AG10803 (cell line): ENCODE results near the gene TMEM229A.

Experiments
- DNase-seq: peaks from one replicate; pipeline ENCODE4 v3.0.0; 2010; ENCODE audit warnings: low read depth
- H3K4me3 ChIP-seq: 2 replicates; pipeline ENCODE4 v1.5.1; 2011; ENCODE audit warnings: mild to moderate bottlenecking, low read length, control low read depth
- TF ChIP-seq, protein P1 (sequence below): conservative IDR thresholded peaks from 2 replicates; pipeline ENCODE4 v1.5.1; 2011; ENCODE audit warnings: mild to moderate bottlenecking, low read length, control low read depth, inconsistent platforms

Gene TMEM229A

DNA sequence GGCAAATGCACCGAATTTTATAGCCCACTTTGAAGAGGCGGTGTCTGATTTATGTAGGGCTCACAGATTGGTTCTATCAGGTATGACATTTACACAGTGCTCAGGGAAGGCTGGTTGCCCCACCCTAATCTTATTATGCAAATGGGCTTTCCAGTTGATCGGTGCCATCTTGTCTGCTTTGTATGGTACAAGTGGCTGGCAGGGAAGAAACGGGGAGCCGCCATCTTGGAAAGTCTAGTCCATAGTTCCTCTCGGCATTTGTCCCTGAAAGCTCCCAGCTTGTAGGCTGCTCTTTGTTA is 36.6 kb downstream of the TMEM229A start:
- no peak overlapping the region for H3K4me3 ChIP-seq
- no peak for DNase-seq
- TF ChIP-seq, protein P1, sequence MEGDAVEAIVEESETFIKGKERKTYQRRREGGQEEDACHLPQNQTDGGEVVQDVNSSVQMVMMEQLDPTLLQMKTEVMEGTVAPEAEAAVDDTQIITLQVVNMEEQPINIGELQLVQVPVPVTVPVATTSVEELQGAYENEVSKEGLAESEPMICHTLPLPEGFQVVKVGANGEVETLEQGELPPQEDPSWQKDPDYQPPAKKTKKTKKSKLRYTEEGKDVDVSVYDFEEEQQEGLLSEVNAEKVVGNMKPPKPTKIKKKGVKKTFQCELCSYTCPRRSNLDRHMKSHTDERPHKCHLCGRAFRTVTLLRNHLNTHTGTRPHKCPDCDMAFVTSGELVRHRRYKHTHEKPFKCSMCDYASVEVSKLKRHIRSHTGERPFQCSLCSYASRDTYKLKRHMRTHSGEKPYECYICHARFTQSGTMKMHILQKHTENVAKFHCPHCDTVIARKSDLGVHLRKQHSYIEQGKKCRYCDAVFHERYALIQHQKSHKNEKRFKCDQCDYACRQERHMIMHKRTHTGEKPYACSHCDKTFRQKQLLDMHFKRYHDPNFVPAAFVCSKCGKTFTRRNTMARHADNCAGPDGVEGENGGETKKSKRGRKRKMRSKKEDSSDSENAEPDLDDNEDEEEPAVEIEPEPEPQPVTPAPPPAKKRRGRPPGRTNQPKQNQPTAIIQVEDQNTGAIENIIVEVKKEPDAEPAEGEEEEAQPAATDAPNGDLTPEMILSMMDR: no peak

DNA sequence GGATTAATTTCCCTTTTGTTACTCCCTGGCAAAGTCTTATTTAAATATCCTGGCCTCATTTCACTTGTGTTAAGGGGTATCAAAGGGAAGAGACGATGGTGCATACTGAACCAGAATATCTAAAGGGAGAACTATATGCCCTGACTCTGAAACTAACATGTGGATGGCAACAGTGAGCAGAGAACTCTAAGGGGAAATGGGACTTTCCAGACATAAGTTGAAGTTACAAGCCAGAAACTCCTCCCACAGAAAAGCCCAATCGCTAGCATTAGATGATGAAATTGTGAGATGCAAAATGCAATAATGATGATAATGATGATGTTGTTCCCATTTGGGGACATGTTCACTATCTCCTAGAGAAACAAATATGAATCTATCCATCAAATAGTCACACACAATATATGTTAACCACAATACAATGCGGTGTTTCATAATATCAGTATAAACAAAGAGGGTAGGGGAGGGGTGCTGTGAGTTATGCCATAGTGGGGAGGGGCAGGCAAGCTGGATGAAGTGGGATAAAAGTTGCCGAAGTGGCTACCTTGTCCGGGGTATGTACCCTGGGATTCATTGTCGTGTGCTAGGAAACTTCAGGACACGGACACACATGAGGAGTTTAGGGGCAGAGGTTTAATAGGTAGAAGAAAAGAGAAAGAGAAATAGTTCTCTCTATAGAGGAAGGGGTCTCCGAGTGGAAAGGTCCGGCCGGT is 37.1 kb downstream of the TMEM229A start:
- H3K4me3 ChIP-seq: no peak overlapping the region
- DNase-seq: no peak
- TF ChIP-seq, protein P1: no peak

GRCh38 chr7:123994449-123994848 is 38.4 kb downstream of the TMEM229A start:
- H3K4me3 ChIP-seq: no peak overlapping the region
- TF ChIP-seq, protein P1: no peak
- DNase-seq: no peak

DNA sequence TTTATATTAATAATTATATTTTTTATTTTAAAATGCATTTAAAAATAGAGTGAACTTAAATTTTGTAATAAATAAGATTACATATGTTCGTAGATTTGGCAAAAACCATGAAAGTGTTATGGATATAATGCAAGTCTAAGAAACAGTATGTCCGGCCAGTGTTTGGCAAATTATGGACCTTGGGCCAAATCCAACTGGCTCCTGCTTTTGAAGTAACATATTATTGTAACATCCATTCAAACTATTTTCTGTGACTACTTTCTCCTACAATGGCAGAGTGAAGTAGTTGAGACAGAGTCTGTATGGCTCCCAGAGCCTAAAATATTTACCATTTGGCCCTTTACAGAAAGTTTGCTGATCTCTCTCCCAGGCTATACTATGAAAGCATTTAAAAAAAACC is 38.9 kb downstream of the TMEM229A start:
- H3K4me3 ChIP-seq: no peak overlapping the region
- no peak for DNase-seq
- TF ChIP-seq, protein P1: no peak

- no peak for DNase-seq
- TF ChIP-seq, protein P1: no peak
- H3K4me3 ChIP-seq: no peak overlapping the region
Measured at GRCh38 chr7:123992913-123993518, 39.9 kb downstream of the TMEM229A start.

GRCh38 chr7:123987445-123987844 is 45.4 kb downstream of the TMEM229A start:
- no peak overlapping the region for H3K4me3 ChIP-seq
- TF ChIP-seq, protein P1: no peak
- DNase-seq: no peak
